K562 (cell line): Measurements from ENCODE around the gene CD69. TPM values are rescaled to one million over a fixed set of nuclear protein-coding genes. Genes with fewer than 3 reads are reported as not detected.

Experiments used
- E2F6 ChIP-seq, 2 experiments: IDR thresholded peaks; 2 replicates each; pipeline ENCODE4 v1.6.1; 2011; ENCODE audit warnings: borderline replicate concordance in 1 of 2, control low read depth in 1 of 2, low read depth in 1 of 2, low read length in 1 of 2, mild to moderate bottlenecking in 1 of 2, mixed read lengths in 1 of 2, moderate library complexity in 1 of 2; ENCODE audit not compliant: insufficient read depth in 1 of 2, insufficient read length in 1 of 2, poor library complexity in 1 of 2, severe bottlenecking in 1 of 2; ENCODE audit errors: extremely low read depth in 1 of 2
- HCFC1 ChIP-seq: IDR thresholded peaks from 2 replicates; pipeline ENCODE4 v1.6.1; 2012; ENCODE audit warnings: low read depth, low read length, improper control_type of control experiment
- MGA ChIP-seq: fragments of 450-650 bp; IDR thresholded peaks from 2 replicates; pipeline ENCODE4 v1.6.1; 2016; ENCODE audit warnings: mild to moderate bottlenecking, moderate library complexity
- STAG1 ChIP-seq: sonication (generic); formaldehyde crosslinking; IDR thresholded peaks from 2 replicates; pipeline ENCODE4 v1.5.0; 2020; ENCODE audit warnings: missing genetic modification reagents, borderline replicate concordance
- TFE3 ChIP-seq: fragments of 450-650 bp; formaldehyde crosslinking; IDR thresholded peaks from 2 replicates; pipeline ENCODE4 v1.4.0; 2020; ENCODE audit warnings: mild to moderate bottlenecking, mixed read lengths
- ZBTB7A ChIP-seq: IDR thresholded peaks from 2 replicates; pipeline ENCODE4 v1.6.1; 2011; ENCODE audit warnings: low read depth, mild to moderate bottlenecking, low read length, moderate library complexity, borderline replicate concordance; ENCODE audit not compliant: control insufficient read depth
- ZNF408 ChIP-seq: fragments of 250-450 bp; sonication (Bioruptor Pico); IDR thresholded peaks from 2 replicates; pipeline ENCODE4 v1.4.0; 2020; ENCODE audit warnings: low read depth, mild to moderate bottlenecking, moderate library complexity
- polyA plus RNA-seq, 8 experiments: library from polyadenylated mRNA; depleted of rRNA in 4 of 8; stranded (reverse) in 5 of 8; unstranded in 3 of 8; fragments of >200 nt; fragmentation: Nextera tagmentation in 2 of 8; fragmentation: Illumina TruSeq in 1 of 8; extraction: Ambion mirVana in 2 of 8; extraction: Trizol in 1 of 8; gene quantifications; 2 replicates each; pipeline versions ENCODE4 v1.2.1 to v1.2.3, GENCODE V29; 2011 to 2014; ENCODE audit warnings: inconsistent platforms in 1 of 8, missing spikeins in 1 of 8
- total RNA-seq, 7 experiments: library from RNA; depleted of rRNA in 6 of 7; stranded (reverse); fragments of >200 nt in 6 of 7; fragmentation: Illumina TruSeq in 2 of 7; extraction: Trizol in 2 of 7; gene quantifications; 2 replicates each; pipeline versions ENCODE4 v1.2.1 to v1.2.3, GENCODE V29; 2011 to 2021; ENCODE audit warnings: low replicate concordance in 1 of 7

The CD69 gene
- total and polyA plus RNA-seq, 9 of the 15 experiments (the other 6 are each of a cell fraction or from before 2014, with no cell fraction given), result 11.7 to 243 (median 54.4) TPM

GRCh38 chr12:9742661-9743060, 18.0 kb downstream of the CD69 start (continued):
- TF ChIP-seq MGA, result peak; percentile 54; the same call in 1 of the 2 replicates
- no peak for TF ChIP-seq HCFC1
- no peak for TF ChIP-seq ZBTB7A
- TF ChIP-seq E2F6 (IDR thresholded peaks at IDR 0.05; ENCODE audit: borderline replicate concordance in 1 of 2, extremely low read depth in 1 of 2, insufficient read depth in 1 of 2, insufficient read length in 1 of 2, low read depth in 1 of 2, low read length in 1 of 2, poor library complexity in 1 of 2, severe bottlenecking in 1 of 2), result peak in 1 of 2 experiments; percentile 16
- no peak for TF ChIP-seq STAG1 (CRISPR knock-in tag)
- no peak for TF ChIP-seq TFE3 (CRISPR knock-in tag)
- TF ChIP-seq ZNF408 (CRISPR knock-in tag), result no peak
